GDM1 (cell line): ENCODE data around the gene USP32.
A peak's percentile ranks its signal among the peaks of the same experiment; 100 is the strongest.
"Not testable (repeated sequence)": the region's sequence is repeated elsewhere in the genome, so short reads cannot be mapped to it uniquely, and the experiment has no call there.

Source experiments
- DNase-seq: peaks from one replicate; lab custom pipeline; 2025; lab: John Stamatoyannopoulos, UW

The USP32 gene

DNA sequence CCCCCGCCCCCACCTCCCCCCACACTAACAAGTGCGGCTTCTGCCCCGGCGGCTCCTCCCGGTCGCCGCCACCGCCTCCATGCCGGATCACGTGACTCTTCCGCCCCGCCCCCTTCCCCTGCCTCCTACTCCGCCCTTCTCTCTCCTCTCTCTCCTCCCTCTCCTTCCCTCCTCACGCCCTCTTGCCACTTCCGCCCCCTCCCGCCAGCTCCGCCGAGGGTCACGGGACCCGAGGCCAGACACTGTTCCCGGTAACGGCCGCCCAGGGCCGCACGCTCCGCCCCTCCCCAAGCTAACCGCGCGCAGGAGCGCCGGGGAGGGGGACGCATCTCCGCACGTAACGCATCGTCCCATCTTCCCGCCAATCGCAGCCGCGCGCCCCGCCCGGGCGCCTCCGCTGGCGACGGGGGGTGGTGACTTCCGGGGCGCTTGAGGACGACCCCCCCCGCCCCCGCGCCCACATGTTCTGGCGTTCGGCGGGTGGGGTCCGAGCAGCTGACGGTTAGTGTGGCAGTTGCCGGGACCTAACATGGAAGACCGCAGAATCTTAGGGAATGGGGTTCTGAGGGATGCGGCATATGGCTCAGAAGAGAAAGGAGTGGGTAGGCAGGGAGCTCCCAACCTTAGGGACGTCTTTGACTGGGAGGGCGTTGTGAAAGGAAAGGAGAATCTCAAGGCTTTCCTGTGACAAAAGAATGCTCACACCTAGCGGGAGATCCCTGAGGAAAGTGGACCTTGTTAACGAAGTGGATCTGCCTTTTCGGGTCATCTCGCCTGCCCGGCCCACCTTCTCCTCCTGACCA lies at the start of gene USP32:
Gene USP32, minus strand, starts transcription at position 92 of the 803 bp plus-strand sequence. CDS start 194 bp downstream, outside the sequence.
- peak; percentile 98 for DNase-seq

GRCh38 chr17:60439501-60439900 lies 47.6 kb upstream of the USP32 start:
- DNase-seq = no peak

- no peak for DNase-seq
Measured at GRCh38 chr17:60436676-60437075, 44.7 kb upstream of the USP32 start.

- peak; percentile 44 for DNase-seq
Measured at GRCh38 chr17:60435244-60436167, 43.6 kb upstream of the USP32 start.

DNA sequence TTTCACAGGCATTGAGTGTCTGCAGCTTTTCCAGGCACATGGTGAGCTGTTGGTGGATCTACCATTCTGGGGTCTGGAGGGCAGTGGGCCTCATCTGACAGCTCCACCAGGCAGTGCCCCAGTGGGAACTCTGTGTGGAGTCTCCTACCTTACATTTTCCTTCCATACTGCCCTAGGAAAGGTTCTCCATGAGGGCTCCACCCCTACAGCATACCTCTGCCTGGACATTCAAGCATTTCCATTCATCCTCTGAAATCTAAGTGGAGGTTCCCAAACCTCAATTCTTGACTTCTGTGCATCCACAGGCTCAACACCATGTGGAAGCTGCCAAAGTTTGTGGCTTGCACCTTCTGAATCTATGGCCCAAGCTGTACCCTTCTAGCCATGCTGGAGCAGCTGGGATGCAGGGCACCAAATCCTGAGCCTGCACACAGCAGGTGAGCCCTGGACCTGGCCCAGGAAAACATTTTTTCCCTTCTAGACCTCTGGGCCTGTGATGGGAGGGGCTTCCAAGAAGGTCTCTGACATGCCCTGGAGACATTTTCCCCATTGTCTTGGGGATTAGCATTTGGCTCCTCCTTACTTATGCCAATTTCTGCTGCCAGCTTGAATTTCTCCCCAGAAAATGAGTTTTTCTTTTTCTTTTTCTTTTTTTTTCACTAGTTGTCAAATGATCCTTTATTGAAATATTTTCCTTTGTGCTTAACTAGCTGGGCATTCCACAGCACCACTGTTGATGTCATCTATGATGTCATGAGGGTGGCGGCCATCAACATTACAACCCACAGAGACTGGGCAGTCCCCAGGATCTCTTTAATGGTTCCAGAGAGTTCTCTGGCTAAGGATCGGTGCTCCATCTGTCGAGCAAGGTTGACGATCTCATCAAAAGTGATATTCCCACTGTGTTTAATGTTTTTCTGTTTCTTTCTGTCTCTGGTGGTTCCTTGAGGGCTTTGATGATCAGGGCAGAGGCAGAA lies 41.4 kb upstream of the USP32 start:
- not testable (repeated sequence) for DNase-seq

GRCh38 chr17:60430561-60430960 lies 38.6 kb upstream of the USP32 start:
- not testable (repeated sequence) for DNase-seq

DNA sequence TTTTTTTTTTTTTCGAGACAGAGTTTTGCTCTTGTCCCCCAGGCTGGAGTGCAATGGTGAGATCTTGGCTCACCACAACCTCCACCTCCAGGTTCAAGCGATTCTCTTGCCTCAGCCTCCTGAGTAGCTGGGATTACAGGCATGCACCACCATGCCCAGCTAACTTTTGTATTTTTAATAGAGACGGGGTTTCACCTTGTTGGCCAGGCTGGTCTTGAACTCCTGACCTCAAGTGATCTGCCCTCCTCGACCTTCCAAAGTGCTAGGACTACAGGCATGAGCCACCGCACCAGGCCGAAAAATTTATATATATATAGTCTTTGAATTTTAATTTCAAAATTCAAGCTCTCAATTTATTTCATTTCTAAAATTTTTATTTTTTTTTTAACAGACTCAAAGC lies 36.6 kb upstream of the USP32 start:
- not testable (repeated sequence) for DNase-seq

DNA sequence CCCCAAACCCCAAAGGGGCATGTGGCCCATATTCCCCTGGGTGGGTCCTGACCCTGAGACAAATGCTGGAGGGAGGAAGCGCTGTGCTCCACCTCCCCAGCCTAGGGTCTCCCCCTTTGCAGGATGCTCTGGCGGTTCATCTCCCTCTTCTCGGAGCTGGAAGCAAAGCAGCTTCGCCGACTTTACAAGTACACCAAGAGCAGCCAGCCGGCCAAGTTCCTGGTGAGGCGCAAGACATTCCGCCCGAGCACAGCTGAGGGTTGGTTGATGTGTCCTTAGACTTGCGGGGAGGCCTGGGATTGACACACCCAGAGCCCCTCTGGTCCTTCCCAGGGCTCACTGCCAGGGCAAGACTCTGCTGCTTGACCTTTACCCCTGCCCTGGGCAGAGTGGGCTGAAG lies 34.7 kb upstream of the USP32 start:
- DNase-seq = no peak

DNA sequence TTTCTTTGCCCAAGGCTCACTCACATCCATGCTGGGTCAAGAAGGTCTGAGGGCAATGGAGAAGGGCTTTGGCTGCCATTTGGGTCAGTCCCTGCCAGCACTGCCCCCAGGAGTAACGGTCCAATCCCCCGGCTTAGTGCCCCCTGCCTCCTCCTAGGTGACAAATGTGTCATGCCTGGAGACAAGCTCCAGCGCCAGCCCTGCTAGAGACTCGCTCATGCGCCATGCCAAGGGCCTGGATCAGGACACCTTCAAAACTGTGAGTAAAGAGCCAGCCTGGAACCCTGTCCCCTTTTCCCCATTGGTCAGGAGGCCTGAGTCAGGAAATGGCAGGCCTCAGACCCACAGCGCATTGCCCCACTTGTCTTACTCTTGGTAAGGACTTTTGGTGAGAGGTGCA lies 33.7 kb upstream of the USP32 start:
- DNase-seq = no peak

DNA sequence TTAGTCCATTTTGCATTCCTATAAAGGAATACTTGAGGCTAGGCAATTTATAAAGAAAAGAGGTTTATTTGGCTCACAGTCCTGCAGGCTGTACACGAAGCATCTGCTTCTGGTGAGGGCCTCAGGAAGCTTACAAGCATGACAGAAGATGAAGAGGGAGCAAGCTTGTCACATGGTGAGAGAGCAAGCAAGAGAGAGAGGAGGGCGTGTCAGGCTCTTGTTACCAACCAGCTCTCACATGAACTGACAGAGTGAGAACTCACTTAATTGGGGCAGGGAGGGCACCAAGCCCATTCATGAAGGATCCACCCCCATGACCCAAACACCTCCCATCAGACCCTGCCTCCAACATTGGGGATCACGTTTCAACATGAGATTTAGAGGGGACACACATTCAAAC lies 31.9 kb upstream of the USP32 start:
- no peak for DNase-seq

DNA sequence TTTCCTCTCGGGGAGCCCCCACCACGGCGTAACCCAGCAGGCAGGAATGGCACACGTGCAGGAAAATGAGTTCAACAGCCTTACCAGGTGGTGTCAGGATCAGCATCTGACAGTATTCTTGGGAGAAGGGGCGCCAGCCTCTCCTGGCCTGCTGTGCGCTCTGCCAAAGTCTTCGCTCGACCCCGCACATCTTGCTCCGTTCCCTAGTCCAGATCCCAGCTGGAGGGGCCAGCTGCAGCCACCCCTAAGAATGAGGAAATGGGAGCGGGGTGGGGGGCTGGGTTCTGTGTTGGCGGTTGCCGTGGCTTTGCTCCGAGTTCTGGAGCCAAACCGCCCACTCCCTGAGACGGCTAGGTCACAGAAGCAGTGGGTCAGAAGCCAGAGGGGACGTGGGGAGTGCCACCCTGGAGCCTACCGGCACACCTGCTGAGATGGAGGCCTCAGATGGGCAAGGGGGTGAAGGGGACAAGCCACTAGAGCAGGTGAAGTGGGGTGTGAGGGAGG lies 30.3 kb upstream of the USP32 start, which contains the start of gene CHCT1:
Gene CHCT1, plus strand, starts transcription at position 328 of the 504 bp plus-strand sequence. Its CDS starts 104 bp downstream, at position 432.
- no peak for DNase-seq

DNA sequence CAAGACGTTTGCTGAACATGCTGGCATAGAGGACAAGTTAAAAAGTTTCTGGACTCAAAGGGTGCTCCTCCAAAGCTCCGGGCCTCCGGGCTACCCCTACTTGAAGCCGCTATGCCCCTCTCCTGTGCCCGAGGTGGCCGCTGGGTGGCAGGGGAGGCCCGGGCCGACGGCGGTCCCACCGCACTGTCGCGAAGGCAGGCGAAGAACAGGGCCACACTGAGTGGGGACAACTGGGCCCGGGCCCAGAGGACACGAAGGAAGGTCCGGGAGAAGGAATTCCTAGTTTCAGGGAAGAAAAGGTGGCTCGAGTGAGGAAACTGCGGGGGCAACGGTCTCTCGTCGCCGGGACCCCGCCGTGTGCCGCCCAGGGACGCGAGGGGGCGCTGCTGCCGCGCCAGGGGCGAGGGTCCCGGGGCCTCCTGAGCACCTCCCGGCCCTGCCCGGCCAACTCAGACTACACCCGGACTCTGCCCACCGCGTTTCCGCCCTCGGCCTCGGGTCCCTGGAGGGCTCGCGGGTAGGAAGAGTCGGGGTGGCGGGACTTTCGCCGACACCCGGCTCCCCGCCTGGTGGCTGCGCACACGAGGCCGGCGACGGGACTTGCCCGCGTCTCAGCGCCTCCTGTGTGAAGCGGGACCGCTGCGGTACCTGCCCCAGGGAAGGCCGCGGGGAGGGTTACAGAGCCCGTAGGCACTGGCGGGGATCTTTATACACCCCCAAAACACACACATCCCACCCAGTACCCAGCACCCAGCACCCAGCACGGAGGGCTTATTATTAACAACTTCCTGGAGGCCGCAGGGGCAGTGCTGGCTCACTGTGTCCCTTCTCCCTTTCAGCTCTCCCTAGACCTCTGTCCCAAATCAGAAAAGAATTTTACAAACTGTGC lies 29.6 kb upstream of the USP32 start:
- DNase-seq = peak; percentile 48

DNA sequence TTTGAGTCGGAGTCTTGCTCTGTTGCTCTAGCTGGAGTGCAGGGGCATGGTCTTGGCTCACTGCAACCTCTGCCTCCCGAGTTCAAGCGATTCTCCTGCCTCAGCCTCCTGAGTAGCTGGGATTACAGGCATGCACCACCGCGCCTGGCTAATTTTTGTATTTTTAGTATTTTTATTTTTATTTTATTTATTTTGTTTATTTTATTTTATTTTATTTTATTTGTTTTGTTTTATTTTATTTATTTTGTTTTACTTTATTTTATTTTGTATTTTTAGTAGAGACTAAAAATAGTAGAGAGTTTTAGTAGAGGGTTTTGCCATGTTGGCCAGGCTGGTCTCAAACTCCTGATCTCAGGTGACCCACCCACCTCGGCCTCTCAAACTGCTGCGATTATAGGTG lies 27.9 kb upstream of the USP32 start:
- not testable (repeated sequence) for DNase-seq

DNA sequence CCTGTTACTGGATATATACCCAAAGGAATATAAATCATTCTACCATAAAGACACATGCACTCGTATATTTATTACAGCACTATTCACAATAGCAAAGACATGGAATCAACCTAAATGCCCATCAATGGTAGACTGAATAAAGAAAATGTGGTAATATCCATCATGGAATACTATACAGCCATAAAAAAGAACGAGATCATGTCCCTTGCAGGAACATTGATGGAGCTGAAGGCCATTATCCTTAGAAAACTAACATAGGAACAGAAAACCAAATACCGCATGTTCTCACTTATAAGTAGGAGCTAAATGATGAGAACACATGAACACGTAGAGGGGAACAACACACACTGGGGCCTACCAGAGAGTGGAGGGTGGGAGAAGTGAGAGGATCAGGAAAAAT lies 27.1 kb upstream of the USP32 start:
- DNase-seq = not testable (repeated sequence)

- no peak for DNase-seq
Measured at GRCh38 chr17:60416368-60416925, 24.5 kb upstream of the USP32 start.

- no peak for DNase-seq
Measured at GRCh38 chr17:60415146-60415545, 23.2 kb upstream of the USP32 start.

- no peak for DNase-seq
Measured at GRCh38 chr17:60412701-60413100, 20.8 kb upstream of the USP32 start.

- DNase-seq = no peak
Measured at GRCh38 chr17:60410001-60410400, 18.1 kb upstream of the USP32 start.

DNA sequence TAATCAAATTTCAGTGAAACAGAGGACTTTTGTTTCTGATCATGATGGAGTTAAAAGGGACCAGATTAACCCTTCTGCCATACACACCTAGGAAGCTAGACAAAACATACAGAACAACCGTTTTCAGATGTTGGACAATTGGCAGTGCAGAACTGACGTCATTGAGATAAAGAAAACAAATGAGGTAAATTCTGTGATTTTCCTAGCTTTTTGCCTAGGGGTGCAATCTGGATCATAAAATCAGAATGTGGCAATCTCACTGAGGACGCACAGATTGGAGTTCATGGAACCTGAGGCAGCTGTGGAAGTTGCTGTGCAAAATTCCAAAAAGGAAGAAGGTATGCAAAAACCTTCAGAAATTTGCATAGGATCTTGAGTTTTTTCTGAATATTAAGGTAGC lies 15.0 kb upstream of the USP32 start:
- DNase-seq = no peak

- DNase-seq = no peak
Measured at GRCh38 chr17:60403962-60404361, 12.0 kb upstream of the USP32 start.
